Uterine smooth muscle cell (primary cell): Measurements from ENCODE around the gene CYP8B1. TPM values are rescaled to one million over a fixed set of nuclear protein-coding genes. Genes with fewer than 3 reads are reported as not detected.

Source experiments
- total RNA-seq: library from RNA; depleted of rRNA; stranded (reverse); fragments of >200 nt; gene quantifications from 2 replicates; pipeline ENCODE4 v1.2.3, GENCODE V29; 2014

Gene CYP8B1
- under 0.01 TPM in 1 of 2 replicates, not detected in the other for total RNA-seq

GRCh38 chr3:42875325-42876151 is at the start of gene CYP8B1:
CYP8B1 (minus strand) TSS chr3:42875879; CDS start chr3:42875816, 63 bp downstream.

GRCh38 chr3:42906070-42906847 is 30.6 kb upstream of the CYP8B1 start, which contains the start of gene ZNF662:
ZNF662 (plus strand) TSS chr3:42906142; CDS start chr3:42908115, 1,973 bp downstream.

Other genes starting within 250 kb of the CYP8B1 start
- 24.0 and 33.1 TPM in 2 replicates for gene ZBTB47, start 222.2 kb downstream of the CYP8B1 start, total RNA-seq
- not detected in 2 replicates for gene KLHL40, start 190.3 kb downstream of the CYP8B1 start, total RNA-seq
- gene HHATL, start 173.1 kb downstream of the CYP8B1 start, total RNA-seq: not detected in 2 replicates
- 0.33 and 0.62 TPM in 2 replicates for gene CCDC13, start 102.6 kb downstream of the CYP8B1 start, total RNA-seq
- 145 and 241 TPM in 2 replicates for gene HIGD1A, start 71.4 kb downstream of the CYP8B1 start, total RNA-seq
- gene ACKR2, start 66.4 kb downstream of the CYP8B1 start, total RNA-seq: 0.22 and 0.37 TPM in 2 replicates
- 1.9 and 2.4 TPM in 2 replicates for gene ZNF662, start 30.3 kb upstream of the CYP8B1 start, total RNA-seq
- 2.2 and 3.9 TPM in 2 replicates for gene GASK1A, start 103.4 kb upstream of the CYP8B1 start, total RNA-seq
- gene POMGNT2, start 230.2 kb upstream of the CYP8B1 start, total RNA-seq: 14.2 and 15.9 TPM in 2 replicates